ENCODE results near the gene SARDH.

SARDH gene

DNA sequence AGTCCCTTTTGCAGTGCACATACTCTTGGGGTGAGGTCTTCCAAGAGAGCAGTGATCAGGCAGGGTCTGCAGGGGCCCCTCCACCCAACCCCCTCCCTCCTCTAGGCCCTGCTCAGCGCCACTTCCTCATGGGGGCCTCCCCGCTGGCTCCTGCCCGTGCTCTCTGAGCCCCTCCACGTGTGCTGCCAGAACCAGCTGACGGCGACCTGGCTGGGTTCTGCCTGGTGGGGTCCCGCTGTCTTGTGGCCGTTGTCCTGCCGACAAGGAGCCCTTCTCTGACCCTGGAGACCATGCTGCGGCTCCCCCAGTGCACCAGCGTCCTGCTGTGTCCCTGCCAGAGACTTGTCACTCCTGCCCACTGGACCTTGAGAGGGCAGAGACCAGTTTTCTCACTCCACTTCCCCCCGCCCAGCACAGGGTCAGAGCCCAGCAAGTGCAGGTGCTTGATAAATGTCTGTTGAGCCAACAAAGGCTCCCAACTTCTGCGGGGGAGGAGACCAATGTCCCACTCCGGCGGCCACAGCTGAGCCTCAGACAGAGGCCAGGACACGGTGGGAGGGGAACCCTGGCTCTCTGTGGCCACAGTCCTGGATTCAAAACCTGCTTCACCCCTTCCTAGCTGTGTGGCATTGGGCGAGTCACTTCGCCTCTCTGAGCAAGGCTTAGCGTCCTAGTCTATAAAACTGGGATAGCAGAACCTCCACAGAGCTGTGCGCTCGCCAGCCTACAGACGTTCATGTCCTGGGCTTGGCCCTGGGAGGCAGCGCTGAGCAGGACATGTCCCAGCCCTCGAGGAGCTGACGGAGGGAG, 24.8 kb downstream of the SARDH start:
- DNase-seq: no peak

DNA sequence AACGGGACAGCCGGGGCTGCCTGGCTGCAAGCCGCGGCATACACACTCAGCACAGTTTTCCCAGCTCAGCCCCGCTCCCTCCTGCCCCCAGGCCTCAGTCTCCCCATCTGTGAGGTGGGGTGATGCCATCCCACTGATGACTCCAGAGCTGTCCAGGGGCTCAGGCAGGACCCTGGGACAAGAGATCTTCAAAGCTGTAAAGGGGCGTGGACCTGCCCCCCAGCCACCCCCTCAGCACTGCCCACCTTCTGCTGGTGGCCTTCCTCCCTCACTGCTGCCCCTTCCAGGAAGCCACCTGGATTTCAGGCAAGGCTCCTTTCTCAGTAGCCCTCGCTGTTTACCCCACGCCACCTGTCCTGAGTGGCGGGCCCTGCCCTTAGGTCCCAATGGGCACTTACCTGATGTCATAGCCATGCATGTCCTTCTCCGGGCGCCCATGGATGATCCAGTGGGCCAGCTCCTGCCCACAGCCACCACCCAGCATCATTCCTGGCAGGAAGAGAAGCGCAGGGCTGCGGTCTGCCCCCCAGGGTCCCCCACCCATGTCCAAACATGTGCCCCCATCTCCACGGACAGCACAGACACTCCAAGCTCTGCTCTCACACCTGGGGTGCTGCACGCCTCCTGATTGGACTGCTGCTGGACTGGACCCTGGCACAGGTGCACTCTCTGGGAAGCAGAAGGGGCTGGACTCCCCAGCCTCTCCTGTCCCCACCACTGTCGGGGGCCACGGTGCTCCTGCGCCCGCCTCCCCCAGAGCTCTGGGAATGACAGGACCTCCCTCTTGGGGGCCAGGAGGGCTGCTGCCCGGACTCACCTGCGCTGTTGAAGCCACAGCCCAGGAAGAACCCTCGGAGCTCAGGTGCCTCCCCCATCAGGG, 25.7 kb downstream of the SARDH start:
- no peak for DNase-seq

DNA sequence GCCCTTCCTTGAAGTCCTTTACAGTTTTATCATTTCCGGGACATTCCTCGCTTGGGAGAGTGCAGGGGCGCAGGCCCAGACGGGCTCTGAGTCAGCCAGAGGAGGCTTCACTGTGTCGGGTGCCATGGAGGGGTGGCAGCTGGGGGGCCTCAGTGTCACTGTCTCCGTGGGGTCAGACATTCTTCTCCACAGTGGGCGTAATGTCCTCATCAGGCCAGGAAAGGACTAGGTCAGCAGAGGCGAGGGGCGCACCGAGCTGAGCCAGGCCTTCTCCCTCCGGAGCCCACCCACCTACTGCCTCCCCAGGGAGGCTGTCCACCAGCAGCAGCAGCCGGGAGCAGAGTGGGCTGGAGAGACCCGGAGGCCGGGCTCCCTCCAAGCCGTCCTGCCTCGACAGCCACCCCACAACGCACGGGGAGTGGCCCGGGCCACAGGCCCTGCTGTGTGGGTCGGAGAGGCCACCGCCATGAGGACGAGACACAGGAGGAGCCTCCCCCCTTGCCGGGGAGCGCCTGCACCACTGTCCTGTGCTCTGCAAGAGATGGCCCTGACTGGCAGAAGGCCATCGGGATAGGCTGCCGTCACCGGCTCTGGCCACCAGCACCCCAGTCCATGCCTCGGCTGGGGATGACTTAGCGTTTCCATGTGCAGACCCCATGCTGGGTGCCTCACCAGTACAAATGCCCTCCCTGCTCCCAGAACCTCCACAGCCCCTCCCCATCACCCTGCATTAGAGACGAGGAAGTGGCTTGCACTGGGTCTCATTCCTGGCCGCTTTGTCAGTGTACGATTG, 26.5 kb downstream of the SARDH start:
- peak; percentile 73 for DNase-seq

DNA sequence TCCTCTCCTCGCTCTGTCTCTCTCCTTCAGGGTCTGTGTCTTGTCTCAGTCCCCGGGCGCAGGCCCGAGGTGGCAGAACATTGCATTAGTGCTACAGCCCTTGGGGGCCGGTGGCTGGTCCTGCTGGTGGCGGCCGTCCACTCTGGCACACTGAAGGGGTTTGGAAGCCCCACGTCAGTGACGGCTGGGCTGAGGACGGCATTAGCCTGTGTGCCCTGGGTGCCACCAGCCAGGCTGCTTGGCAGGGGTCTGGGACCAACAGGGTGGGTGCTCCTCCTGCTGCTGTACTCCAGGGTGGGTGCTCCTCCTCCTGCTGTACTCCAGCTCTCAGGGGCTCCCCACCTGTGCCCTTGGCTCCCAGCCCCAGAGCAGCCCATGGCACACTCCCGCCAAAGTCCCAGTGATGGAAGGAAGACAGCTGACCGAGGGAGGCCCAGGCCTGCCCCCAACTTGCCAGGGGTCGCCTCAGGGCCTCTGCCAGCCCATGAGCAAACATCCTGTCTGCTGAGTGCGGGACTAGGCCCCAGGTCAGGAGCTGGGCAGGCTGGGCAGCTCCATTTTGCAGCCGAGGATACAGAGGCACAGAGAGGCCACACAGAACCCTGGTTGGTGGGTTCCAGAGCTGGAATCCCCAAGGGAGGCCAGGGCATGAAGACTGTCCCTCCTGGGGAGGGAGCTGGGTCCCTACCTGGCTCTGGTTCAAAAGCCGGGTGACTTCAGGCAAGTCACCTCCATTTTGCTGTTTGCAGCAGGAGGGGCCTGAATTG, 27.3 kb downstream of the SARDH start:
- no peak for DNase-seq

DNA sequence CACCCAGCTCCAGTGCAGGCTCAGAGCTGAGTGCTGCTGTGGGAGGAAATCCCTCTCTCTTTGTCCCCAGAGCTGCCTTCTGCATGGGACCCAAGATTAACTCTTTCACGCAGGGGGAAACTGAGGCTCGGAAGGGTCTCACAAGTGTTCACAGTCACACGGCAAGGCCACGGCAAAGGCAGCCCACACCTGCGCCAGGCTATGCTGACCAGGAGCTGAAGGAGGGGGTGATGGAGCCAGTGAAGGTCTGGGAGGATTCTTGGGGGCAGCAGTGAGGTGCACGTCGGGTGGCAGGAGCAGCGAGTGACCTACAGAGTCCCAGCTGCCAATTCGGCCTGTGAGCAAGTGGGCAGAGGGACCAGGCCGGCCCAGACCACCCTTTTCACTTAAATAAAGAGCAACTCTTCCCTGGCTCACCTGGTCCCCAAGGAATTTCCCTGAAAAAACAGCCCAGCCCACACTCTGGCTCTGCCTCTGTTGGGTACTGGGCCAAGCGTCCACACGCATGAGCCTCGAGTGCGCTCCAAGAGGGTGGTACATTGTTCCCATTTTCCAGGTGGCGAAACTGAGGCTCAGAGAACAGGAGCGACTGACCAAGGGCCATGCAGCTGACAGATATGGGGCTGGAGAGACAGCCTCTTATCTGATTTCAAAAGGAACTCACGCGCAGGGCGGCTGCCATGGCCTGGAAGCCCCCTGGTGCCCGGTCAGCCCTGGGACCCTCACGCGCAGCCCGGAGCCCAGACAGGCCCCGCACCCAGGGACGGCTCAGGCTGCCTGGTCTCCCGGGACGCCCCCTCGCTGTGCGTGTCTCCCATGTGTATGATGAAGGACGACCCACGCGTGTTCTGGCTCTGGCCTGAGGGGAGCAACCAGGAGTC, 28.2 kb downstream of the SARDH start:
- no peak for DNase-seq

DNA sequence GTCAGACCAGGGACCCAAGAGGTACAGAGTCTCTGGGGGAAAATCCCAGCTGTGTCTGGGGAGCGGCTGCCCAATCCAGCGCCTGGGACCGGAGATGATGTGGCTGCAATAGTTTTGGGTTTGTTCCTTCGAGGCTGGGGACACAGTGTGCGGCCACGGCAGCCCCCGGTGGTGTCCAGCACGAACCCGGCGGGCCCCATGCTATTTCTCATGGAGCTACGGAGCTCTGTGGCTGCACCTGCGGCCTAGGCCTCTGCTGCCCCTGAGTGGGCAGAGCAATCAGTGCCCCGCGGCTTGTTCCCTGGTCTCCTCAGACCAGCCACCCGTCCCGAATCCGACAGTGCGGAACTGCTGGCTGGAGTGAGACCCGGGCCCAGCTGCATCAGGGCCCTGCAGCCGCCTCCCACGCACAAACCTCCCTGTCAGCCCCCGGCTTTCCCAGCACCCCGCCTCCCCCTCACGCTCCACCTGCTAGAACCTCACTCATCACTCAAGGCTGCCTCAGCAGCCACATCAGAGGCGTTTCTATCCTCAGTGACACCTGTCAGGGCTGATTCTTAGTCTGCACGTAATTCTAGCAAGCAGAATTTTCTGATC, 29.0 kb downstream of the SARDH start:
- no peak for DNase-seq

DNA sequence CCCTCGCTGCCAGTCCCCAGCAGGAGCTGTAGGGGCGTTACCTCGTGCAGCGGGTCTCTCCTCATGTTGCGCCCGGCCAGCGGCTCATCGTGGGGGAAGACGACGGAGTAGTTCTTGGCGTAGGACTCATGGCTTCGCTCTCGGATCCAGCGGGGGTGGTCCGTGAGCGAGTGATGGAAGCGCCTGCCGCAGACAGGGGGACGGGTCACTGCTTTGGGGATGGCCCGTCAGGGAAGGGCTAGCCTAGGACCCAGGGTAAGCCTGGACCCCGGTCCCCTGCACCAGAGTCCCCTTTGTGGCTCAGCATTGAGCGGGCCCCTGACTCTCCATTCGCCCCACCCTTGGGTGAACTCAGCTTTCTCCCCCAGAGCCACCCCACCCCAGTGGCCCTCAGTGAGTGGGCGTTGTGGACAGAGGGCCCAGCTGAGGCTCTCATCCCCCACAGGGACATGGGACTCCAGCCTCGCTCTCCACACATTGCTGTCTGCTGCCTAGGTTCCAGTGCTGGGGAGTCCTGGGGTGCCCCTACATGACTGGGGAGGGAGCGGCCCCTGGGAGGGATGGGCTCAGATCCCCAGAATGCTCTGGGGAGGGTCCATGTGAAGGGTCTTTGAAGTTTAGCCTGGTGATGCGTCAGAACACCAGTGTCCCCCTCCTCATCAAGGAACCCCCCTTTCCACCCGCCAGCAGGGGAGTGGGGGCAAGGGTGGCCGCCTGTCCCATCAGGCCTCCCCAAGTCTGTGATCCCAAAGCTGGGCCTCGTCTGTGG, 29.7 kb downstream of the SARDH start:
- no peak for DNase-seq

DNA sequence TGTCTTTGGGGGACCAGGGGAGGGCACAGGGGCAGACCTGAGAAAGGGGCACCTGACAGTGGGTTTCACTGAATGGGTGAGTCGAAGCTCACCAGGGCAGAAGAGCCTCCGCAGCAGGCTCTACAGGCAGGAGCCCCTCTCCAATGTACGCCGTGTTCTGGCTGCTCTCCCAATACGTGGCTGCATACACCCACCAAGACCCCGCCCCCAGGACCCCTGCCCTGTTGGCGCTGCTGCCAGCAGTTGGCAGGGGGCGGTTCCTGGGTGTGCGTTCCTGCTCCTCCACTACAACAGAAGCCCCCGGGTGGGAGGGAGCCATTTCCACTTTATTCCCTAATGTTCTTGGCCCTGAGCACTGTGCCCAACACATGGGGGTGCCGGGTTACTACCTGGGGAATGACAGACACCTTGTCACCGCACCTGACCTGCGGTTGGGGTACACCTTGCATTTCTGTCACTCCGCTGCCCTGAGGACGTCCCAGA, 30.3 kb downstream of the SARDH start:
- no peak for DNase-seq

DNA sequence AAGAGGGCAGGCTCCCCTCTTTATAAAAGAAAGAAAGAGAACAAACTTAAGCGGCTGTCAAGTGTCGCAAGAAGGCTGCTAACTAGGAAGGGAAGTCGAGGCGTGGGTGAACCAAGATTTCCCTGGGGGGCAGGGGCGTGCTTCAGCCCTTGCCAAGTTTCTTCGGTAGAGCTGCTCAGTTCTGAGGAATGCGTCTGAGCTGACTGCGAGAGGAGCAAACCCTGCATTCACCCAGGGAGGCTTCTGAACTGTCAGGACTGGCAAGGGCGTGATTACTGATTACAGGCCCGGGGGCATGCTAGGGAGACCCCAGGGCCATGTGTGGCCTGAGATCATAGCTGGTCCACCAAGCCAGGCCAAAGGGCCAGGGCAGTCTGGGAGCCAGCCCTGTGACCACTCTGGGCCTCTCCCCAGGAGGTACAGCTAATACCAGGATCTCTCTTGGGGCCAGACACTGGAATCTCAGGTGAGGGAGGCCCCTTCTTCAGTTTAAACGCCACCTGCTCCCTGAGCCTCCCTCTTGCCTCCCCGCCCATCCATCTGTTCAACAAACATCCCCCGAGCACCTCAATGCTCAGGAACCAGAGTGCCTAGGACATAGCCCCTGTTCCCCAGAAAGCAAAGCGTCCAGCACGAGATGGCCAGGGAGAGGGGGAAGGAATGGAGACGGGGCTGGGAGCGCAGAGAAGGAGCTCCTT, 30.9 kb downstream of the SARDH start:
- DNase-seq: peak; percentile 78

DNA sequence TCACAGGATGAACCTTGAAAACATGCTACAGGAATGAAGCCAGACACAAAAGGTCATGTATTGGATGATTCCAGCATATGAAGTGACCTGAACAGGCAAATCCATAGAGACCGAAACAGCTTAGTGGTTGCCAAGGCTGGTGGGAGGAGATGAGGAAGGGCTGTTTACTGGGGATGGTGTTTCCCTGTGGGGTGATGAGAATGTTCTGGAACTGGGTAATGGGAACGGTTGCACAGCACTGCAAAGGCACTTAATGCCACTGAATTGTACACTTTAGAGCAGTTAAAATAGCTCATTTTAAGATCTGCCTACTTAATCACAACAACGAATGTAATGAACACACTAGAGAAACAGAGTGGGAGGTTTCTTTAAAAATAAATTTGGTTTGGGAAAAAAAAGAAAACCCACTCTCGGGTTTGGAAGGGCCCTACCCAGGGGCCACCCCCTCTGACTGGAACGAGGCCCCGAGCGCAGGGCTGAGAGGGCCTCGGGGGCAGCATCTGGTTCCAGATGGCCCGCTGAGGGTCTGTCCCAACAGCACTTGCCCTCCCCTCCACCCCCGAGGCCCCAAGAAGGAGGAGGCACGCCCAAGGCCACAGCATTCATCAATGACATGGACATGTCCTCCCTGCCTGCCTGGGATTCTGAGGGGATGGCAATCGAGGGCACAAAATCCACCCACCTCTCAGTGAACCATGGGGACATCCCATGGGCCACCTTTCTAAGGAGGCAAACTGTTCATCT, 31.7 kb downstream of the SARDH start:
- DNase-seq: no peak

DNA sequence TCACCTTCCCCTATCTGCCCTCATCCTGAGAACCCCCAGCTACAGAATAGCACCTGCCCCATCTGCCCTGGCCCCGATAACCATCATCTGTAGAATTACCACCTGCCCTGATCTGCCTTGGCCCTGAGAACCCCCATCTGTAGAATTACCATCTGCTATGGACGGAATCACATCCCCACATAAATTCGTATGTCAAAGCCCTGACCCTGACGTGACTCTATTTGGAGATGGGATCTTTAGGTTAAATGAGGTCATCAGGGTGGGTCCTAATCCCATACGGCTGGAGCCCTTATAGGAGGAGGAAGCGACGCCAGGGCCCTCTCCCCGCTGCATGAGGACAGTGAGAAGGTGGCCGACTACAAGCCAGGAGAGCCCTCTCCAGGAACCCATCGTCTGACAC, 32.6 kb downstream of the SARDH start:
- DNase-seq: no peak

DNA sequence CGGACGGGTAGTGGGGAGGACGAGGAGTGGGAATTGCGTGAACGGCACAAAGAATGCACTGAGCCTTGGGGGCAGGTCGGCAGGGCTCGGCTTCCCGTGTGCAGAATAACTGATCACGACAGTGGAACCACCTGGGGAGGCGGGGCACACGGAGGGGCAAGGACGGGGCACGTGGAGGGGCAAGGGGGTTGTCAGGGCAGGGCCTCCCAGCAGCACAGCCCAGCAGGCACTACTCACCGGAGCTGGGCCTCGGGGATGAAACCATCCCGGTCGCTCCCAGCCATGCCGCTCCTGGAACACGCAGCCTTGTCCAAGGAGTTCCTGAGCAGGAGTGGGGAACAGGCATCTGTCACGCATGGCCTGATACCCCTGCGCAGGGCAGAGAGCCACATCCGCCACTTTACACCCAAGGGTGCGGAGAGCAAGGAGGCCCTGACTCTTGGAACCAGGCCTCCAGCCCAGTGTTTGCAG, 33.4 kb downstream of the SARDH start:
- DNase-seq: no peak

DNA sequence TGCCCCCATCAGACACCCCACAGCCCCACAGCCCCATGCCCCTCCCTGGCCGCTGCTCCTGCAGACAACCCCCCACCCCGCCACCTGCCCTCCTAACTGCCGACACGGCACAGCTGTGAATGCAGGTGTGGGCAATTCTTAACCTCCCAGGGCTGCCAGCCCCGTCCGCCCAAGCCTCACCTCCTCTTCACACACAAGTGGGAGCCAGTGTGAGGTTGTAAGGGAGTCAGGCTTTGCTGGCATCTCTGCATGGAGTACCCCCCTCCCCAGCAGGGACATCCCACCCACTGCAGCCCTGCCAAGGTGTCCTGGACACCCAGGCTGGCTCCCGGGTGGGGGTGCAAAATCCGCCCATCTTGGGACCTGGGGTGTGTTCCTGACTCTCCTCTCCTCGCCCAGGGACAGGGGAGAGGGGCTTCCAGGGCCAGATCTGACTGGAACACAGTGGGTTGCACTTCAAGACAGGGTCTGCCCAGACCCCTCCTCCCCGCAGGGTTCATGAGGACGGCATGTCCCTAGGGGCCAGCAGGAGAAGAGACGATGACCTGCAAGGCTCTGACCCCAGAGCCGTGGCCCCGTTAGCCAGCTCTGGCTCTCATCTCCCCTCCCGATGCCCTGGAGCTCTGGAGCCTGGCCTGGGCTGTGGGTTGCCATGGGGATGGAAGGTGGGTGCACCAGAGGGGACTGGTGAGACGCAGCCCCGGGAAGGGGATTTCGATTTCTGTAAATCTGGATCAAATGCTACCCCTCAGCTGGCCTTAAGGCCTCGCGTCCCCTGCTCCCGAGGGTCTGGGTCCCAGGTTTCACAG, 34.4 kb downstream of the SARDH start:
- DNase-seq: no peak

DNA sequence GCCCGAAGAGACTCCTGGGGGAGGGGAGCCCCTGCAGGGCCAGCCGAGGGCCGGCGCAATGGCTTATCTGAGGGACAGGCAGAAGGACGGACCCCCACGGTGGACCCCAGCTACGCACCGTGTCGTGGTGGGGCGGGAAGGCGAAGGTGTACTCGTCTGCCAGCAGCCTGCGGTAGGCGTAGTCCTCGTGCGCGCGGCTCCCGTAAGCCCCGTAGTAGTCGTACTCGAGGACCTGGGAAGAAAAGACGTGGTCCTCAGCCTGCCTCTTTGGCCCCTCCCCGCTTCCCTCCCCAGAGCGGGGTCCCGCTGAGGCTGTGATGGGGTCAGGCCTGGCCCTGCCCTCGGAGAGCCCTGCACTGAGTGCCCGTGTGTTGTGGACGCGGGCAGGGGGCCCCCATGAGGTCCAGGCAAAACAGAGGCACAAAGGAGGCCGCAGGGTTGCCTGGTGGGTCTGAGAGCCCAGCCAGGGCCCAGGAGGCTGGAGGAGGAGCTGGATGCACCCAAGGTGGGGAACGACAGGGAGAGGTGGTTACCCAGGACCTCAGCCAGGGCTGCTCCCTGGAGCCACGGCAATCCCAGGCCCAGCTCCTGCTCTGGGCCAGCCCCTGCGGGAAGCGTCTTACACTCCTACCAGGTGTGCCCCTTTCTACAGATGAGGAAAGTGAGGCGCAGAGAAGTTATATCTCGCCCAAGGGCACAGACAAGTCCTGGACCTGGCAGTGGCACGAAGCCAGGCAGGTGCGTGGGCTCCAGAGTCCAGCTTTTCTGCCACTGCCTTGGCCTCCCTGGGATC, 35.2 kb downstream of the SARDH start:
- DNase-seq: no peak

DNA sequence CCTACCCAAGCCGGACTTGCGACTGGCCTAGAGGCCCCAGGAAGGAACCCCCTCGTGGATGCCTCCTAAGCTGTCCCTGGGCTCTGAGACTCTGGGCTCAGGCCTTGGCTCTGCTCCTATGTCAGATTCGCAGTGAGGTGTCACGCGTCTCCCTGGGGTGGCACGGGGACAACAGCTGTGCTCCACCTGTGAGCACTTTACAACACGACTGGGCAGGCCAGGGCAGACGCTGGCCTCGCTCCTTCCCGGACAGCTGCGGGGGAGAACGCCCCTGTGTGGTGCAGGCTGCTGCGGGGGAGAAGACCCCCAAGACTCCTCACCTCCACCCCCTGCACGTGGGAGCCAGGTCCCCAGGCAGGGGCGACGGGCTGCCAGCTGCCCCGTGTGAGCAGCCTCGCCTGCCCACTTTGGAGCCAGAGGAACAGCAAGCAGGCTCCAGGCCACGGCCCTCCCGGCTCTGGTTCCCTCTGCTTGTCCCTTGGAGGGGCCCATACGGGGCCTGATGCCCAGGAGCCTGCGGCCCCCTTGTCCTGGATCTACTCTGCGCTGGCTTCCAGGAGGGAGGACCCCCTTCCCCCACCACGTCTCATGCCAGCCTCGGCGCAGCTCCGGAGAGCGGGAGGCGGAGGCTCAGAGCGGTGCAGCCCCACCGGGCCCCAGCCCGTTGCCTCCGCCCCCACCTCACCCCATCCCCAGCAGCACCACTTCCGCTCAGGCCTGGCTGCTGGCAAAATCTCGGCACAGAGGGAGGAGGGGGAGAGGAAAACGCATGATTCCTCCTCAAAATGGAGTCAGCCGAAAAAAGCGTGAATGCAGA, 36.0 kb downstream of the SARDH start:
- peak; percentile 65 for DNase-seq

Data from fibroblast of skin of scalp (primary cell).